HCT116 (cell line): Measurements from ENCODE around the gene GSDMA. TPM values are rescaled to one million over a fixed set of nuclear protein-coding genes. Genes with fewer than 3 reads are reported as not detected.

Experiments
- ATAC-seq: fragments of 200-7000 bp; cut with Tn5 transposase; 2 replicates; pipeline ENCODE4 v1.9.1; 2020; ENCODE audit warnings: mild to moderate bottlenecking, moderate library complexity
- BruUV-seq: library from RNA; stranded (reverse); fragments of 400-500 nt; replicated peaks from 2 replicates; lab custom pipeline; 2021; lab: Mats Ljungman, UMichigan
- CTCF ChIA-PET: fragments of 300-600 bp; sonication (Branson Sonifier 250); formaldehyde crosslinking; loops from one replicate; lab custom pipeline; 2021; ENCODE audit warnings: antibody characterized with exemption; lab: Charles Lee
- POLR2A ChIA-PET: fragments of 300-600, 350-600 bp; sonication (Branson Sonifier 250); formaldehyde crosslinking; loops from one replicate; lab custom pipeline; 2021; ENCODE audit warnings: antibody characterized with exemption; lab: Charles Lee
- RAD21 ChIA-PET, 2 experiments: fragments of 300-600 bp; sonication (Branson Sonifier 250); formaldehyde crosslinking; loops; one replicate each; lab custom pipeline; 2023; ENCODE audit warnings: low total read pairs in 2 of 2; ENCODE audit not compliant: uncharacterized antibody in 2 of 2, unreplicated experiment in 2 of 2, low non-redundant PET in 1 of 2; lab: Charles Lee
- DNase-seq: peaks from one replicate; pipeline ENCODE4 v3.0.0-alpha.2; 2010; ENCODE audit warnings: low read depth, low spot score
- H2AFZ ChIP-seq: fragments of 200-600 bp; shearing (Covaris generic), sonication (generic); 2 replicates; pipeline ENCODE4 v1.6.1; 2017; ENCODE audit warnings: low read depth, mixed run types, mixed read lengths, antibody characterized with exemption, low read length; ENCODE audit not compliant: poor library complexity, severe bottlenecking
- H3K27ac ChIP-seq: 2 replicates; pipeline ENCODE4 v1.5.1; 2012; ENCODE audit warnings: low read depth, low read length
- H3K27me3 ChIP-seq: fragments of 200-600 bp; sonication (generic); 2 replicates; pipeline ENCODE4 v1.6.1; 2016; ENCODE audit warnings: mixed run types, low read length, mixed read lengths; ENCODE audit not compliant: insufficient read depth
- H3K36me3 ChIP-seq, 2 experiments: fragments of 200-500 bp in 1 of 2; fragments of 200-600 bp in 1 of 2; sonication (Bioruptor generic) in 1 of 2; sonication (generic) in 1 of 2; 2 replicates each; pipeline versions ENCODE4 v1.5.1 to v1.6.1; 2014 to 2016; ENCODE audit warnings: low read length in 2 of 2, inconsistent platforms in 1 of 2, mixed read lengths in 1 of 2, mixed run types in 1 of 2; ENCODE audit not compliant: insufficient read depth in 2 of 2, control insufficient read depth in 1 of 2
- H3K4me1 ChIP-seq, 2 experiments: fragments of 200-600 bp in 1 of 2; sonication (generic) in 1 of 2; 2 replicates each; pipeline versions ENCODE4 v1.5.1 to v1.6.1; 2012 to 2017; ENCODE audit warnings: low read length in 2 of 2, inconsistent platforms in 1 of 2, mild to moderate bottlenecking in 1 of 2, mixed read lengths in 1 of 2, mixed run types in 1 of 2, moderate library complexity in 1 of 2; ENCODE audit not compliant: insufficient read depth in 2 of 2, control insufficient read depth in 1 of 2
- H3K4me2 ChIP-seq: fragments of 200-600 bp; sonication (generic); 2 replicates; pipeline ENCODE4 v1.6.1; 2017; ENCODE audit warnings: mixed run types, low read length, mixed read lengths
- H3K4me3 ChIP-seq, 2 experiments: fragments of 200-600 bp in 1 of 2; sonication (generic) in 1 of 2; replicated peaks in 1 of 2; 2 replicates each; pipeline ENCODE4 v1.5.1; 2011 to 2016; ENCODE audit warnings: low read length in 2 of 2, control low read depth in 1 of 2, low read depth in 1 of 2, mild to moderate bottlenecking in 1 of 2, mixed read lengths in 1 of 2, mixed run types in 1 of 2
- H3K79me2 ChIP-seq: fragments of 200-600 bp; sonication (generic); 2 replicates; pipeline ENCODE4 v1.6.1; 2017; ENCODE audit warnings: mild to moderate bottlenecking, mixed run types, low read length, moderate library complexity, mixed read lengths; ENCODE audit not compliant: insufficient read depth
- H3K9ac ChIP-seq: fragments of 200-600 bp; sonication (generic); 2 replicates; pipeline ENCODE4 v1.6.1; 2016; ENCODE audit warnings: low read length, mixed read lengths
- H3K9me2 ChIP-seq: fragments of 200-600 bp; sonication (generic), shearing (Covaris generic); 2 replicates; pipeline ENCODE4 v1.6.1; 2017; ENCODE audit warnings: mixed run types, mild to moderate bottlenecking, moderate library complexity; ENCODE audit not compliant: insufficient read depth
- H3K9me3 ChIP-seq, 2 experiments: fragments of 200-500 bp in 1 of 2; fragments of 200-600 bp in 1 of 2; sonication (Bioruptor generic) in 1 of 2; sonication (generic) in 1 of 2; 2 replicates each; pipeline ENCODE4 v1.6.1; 2014 to 2017; ENCODE audit warnings: low read length in 2 of 2, mixed read lengths in 2 of 2, inconsistent platforms in 1 of 2, low read depth in 1 of 2, mild to moderate bottlenecking in 1 of 2, mixed run types in 1 of 2, moderate library complexity in 1 of 2; ENCODE audit not compliant: control insufficient read depth in 1 of 2, insufficient read depth in 1 of 2
- H4K20me1 ChIP-seq: fragments of 200-600 bp; sonication (generic), shearing (Covaris generic); 2 replicates; pipeline ENCODE4 v1.6.1; 2017; ENCODE audit warnings: mixed run types, mild to moderate bottlenecking, moderate library complexity; ENCODE audit not compliant: insufficient read depth
- ATF3 ChIP-seq: IDR thresholded peaks from 2 replicates; pipeline ENCODE4 v1.6.1; 2012
- CBX3 ChIP-seq: IDR thresholded peaks from 2 replicates; pipeline ENCODE4 v1.6.1; 2012; ENCODE audit warnings: low read depth
- EZH2 ChIP-seq: fragments of 200-600 bp; sonication (generic); IDR thresholded peaks from 2 replicates; pipeline ENCODE4 v1.6.1; 2017; ENCODE audit warnings: antibody characterized with exemption, mixed run types
- EZH2phosphoT487 ChIP-seq: fragments of 200-600 bp; IDR thresholded peaks from 2 replicates; pipeline ENCODE4 v1.6.1; 2018; ENCODE audit warnings: antibody characterized with exemption, borderline replicate concordance
- POLR2A ChIP-seq: IDR thresholded peaks from 2 replicates; pipeline ENCODE4 v1.7.0; 2011; ENCODE audit warnings: borderline replicate concordance; ENCODE audit not compliant: insufficient read depth, insufficient read length; ENCODE audit errors: extremely low read depth
- POLR2AphosphoS5 ChIP-seq: IDR thresholded peaks from 2 replicates; pipeline ENCODE4 v1.6.1; 2011; ENCODE audit warnings: mild to moderate bottlenecking, low read depth, low read length, moderate library complexity
- RAD21 ChIP-seq: IDR thresholded peaks from 2 replicates; pipeline ENCODE4 v1.6.1; 2012; ENCODE audit warnings: low read depth, mild to moderate bottlenecking
- SIN3A ChIP-seq: IDR thresholded peaks from 2 replicates; pipeline ENCODE4 v1.6.1; 2012; ENCODE audit warnings: low read depth
- SP1 ChIP-seq: IDR thresholded peaks from 2 replicates; pipeline ENCODE4 v1.6.1; 2012; ENCODE audit warnings: low read depth
- YY1 ChIP-seq: IDR thresholded peaks from 2 replicates; pipeline ENCODE4 v1.6.1; 2011; ENCODE audit warnings: low read length, low read depth, moderate library complexity, mild to moderate bottlenecking; ENCODE audit not compliant: insufficient replicate concordance; ENCODE audit errors: extremely low read depth
- ZBTB33 ChIP-seq: IDR thresholded peaks from 2 replicates; pipeline ENCODE4 v1.6.1; 2011; ENCODE audit warnings: mild to moderate bottlenecking, low read length, moderate library complexity; ENCODE audit not compliant: insufficient replicate concordance; ENCODE audit errors: extremely low read depth
- ZFX ChIP-seq: fragments of 450-650 bp; IDR thresholded peaks from 2 replicates; pipeline ENCODE4 v1.6.1; 2017
- ZNF274 ChIP-seq: fragments of 200-500 bp; sonication (Bioruptor generic); IDR thresholded peaks from 2 replicates; pipeline ENCODE4 v1.6.1; 2014; ENCODE audit warnings: mild to moderate bottlenecking, low read depth, low read length, inconsistent platforms
- intact Hi-C: fragments of 100-400 bp; cut with micrococcal nuclease; formaldehyde crosslinking; loops from 2 replicates; pipeline ENCODE4 v1.10.0; 2022
- total RNA-seq: library from RNA; stranded (reverse); gene quantifications from one replicate; pipeline ENCODE4 v1.2.1, GENCODE V29; 2021; ENCODE audit not compliant: unreplicated experiment

GSDMA gene
- total RNA-seq, 1 experiment from 2014 or later: not detected

GRCh38 chr17:40017422-40018080 lies 54.7 kb downstream of the GSDMA start:
- Histone ChIP-seq H3K4me1 (peaks cover 0 to 14% of the 10 kb centered on the region in 2 experiments; a peak in 2 of 4 replicates), H3K36me3 (peaks cover 6 to 10% of the 10 kb centered on the region in 2 experiments; a peak in 3 of 4 replicates), H3K27ac (no peak overlapping the region), H3K27me3 (no peaks in the 10 kb centered on the region), H3K79me2 (no peaks in the 10 kb centered on the region), H3K9me3 (no peaks in the 10 kb centered on the region), H4K20me1 (no peaks in the 10 kb centered on the region), H3K4me2 (no peak overlapping the region), H3K9ac (no peak overlapping the region), H2AFZ (no peak overlapping the region), H3K4me3 (no peak overlapping the region), H3K9me2 (no peaks in the 10 kb centered on the region)
- ATAC-seq: no peak
- no peak for DNase-seq
- intact Hi-C loops: no loop called here
- ChIA-PET POLR2A (no interaction called here), CTCF (no interaction called here), RAD21 (no interaction called here)
- no TSS peak for BruUV-seq
- TF ChIP-seq POLR2AphosphoS5 (no peak), ZFX (no peak)

- H3K9me3 ChIP-seq: no peaks in the 10 kb centered on the region
- no peak overlapping the region for H3K4me2 ChIP-seq
- ChIA-PET RAD21 (no interaction called here), POLR2A (no interaction called here), CTCF (no interaction called here)
- no TSS peak for BruUV-seq
- no peak for TF ChIP-seq POLR2A
- TF ChIP-seq POLR2AphosphoS5: no peak
- TF ChIP-seq YY1: no peak
- TF ChIP-seq ATF3: no peak
- no peak for TF ChIP-seq EZH2phosphoT487
- no peak for TF ChIP-seq EZH2
- TF ChIP-seq SP1: no peak
- no peak for TF ChIP-seq SIN3A
- TF ChIP-seq ZBTB33: no peak
- TF ChIP-seq RAD21: no peak
- TF ChIP-seq ZNF274: no peak
- TF ChIP-seq CBX3: no peak
- H3K9me2 ChIP-seq: no peaks in the 10 kb centered on the region
- no peak for ATAC-seq
- DNase-seq: no peak
- H4K20me1 ChIP-seq: no peaks in the 10 kb centered on the region
- intact Hi-C loops: no loop called here
- H3K27me3 ChIP-seq: no peaks in the 10 kb centered on the region
- no peak overlapping the region for H3K4me3 ChIP-seq
- H3K79me2 ChIP-seq: no peaks in the 10 kb centered on the region
- no peak overlapping the region for H3K9ac ChIP-seq
- no peak overlapping the region for H3K27ac ChIP-seq
- no peak overlapping the region for H2AFZ ChIP-seq
- H3K36me3 ChIP-seq: peaks cover 6 to 17% of the 10 kb centered on the region in 2 experiments; a peak in 3 of 4 replicates
- peaks cover 0 to 13% of the 10 kb centered on the region in 2 experiments; a peak in 2 of 4 replicates for H3K4me1 ChIP-seq
Measured at GRCh38 chr17:40018211-40019121, 55.7 kb downstream of the GSDMA start.
